Esophagus mucosa (tissue), 1 donor: ENCODE measurements around the gene PROM1. TPM values are rescaled to one million over a fixed set of nuclear protein-coding genes. Genes with fewer than 3 reads are reported as not detected.

ENCODE experiments used
- ATAC-seq: fragments of 200-7000 bp; cut with Tn5 transposase; one replicate; pipeline ENCODE4 v1.9.1; 2020
- total RNA-seq: library from RNA; stranded (reverse); gene quantifications from one replicate; pipeline ENCODE4 v1.2.4, GENCODE V29; 2023
- donor health status: DM: yes; HTN: yes; CAD: no.

The PROM1 gene
- total RNA-seq, 1 donor from 2014 or later, result 5.2 TPM

DNA sequence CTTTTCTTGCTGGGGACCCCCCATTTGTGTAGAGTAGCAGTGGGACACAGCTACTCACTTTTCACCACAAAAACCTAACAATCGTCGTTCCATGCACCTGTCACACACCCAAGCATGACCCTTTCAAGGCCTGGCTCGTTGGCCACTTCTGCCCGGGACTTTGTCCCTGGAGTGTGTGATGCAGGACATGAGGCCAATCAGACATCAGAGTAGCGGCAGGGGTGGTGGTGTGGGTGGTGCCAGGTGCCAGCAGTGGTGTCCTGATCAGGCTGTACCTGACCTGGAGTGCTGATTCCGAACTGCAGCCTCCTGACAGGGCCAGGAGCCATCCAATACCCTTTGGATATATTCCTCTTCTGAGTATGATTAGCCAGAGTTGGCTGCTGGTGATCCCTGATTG is 23.1 kb upstream of the PROM1 start:
- no peak for ATAC-seq

GRCh38 chr4:16104520-16104919 is 20.7 kb upstream of the PROM1 start:
- no peak for ATAC-seq

GRCh38 chr4:16102356-16102755 is 18.5 kb upstream of the PROM1 start:
- ATAC-seq, result no peak

DNA sequence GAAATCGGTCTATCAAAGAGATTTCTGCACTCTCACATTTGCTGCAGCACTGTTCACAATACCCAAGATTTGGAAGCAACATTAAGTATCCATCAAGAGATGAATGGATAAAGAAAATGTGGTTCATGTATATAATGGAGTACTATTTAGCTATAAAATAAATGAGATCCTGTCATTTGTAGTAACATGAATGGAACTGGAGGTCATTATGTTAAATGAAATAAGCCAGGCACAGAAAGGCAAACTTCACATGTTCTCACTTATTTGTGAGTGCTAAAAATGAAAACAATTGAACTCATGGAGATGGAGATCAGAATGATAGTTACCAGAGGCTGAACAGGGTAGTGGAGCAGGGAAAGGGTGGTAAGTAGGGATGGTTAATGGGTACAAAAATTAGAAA is 17.0 kb upstream of the PROM1 start:
- ATAC-seq, result no peak

- ATAC-seq, result no peak
These were observed 9.0 kb upstream of the PROM1 start for GRCh38 chr4:16092682-16093319.

GRCh38 chr4:16090096-16090705 is 6.4 kb upstream of the PROM1 start:
- no peak for ATAC-seq

DNA sequence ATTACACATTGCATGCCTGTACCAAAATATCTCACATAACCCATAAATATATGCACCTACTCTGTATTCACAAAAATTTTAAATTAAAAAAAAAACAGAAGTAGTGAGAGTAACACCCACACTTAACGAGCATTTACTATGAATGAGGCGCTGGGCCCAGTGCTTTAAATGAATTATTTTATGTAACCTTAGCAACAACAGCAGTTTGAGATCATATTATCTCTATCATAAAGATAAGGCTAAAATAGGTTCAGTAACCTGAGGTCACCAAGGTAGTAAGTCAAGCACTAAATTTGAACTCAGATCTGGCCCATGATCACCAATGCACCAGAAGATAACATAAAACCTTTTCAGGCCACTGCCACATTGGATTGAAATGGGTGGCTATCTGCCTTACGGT is 5.3 kb upstream of the PROM1 start:
- no peak for ATAC-seq

- no peak for ATAC-seq
These were observed 4.8 kb upstream of the PROM1 start for GRCh38 chr4:16088601-16089000.

- no peak for ATAC-seq
These were observed 2.0 kb upstream of the PROM1 start for GRCh38 chr4:16085822-16086221.

DNA sequence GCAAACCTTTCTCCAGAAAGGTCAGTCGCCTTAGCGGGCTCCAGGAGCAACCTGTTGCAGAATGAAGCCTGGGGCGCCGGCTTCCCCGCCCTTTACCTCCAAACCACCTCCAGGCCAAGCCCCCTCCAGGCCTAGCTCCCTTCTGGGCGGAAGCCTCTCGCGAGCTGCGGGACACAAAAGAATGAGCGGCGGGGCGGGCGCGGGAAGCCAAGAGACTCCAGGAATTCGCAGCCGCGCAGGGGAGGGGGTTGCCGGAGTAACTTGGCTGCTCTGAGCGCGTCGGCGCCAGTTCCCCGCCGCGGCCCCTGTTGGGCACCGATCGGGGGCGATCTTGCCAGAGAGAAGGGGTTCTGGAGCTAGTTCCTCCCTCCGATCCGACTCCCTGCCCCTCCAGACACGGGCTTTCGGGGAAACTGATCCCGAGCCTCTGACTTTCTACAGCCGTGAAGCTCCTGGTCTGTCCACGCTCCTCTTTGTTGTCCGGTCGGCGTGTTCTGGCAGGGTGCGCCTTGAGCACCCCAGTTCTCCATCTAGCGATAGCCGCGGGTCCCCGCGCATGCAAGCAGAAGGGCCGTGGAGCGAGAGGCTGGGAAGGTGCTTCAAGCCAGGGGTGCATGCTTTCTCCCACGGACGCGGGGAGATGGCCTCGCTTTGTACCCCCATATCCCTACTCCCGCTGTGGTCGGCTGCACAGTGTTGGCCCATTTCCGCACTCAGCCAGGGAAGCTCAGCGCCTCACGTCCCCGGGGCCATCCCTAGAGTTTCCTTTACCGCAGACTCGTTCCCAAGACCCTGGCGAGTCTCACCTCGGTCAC is 1.2 kb downstream of the PROM1 start:
- no peak for ATAC-seq

DNA sequence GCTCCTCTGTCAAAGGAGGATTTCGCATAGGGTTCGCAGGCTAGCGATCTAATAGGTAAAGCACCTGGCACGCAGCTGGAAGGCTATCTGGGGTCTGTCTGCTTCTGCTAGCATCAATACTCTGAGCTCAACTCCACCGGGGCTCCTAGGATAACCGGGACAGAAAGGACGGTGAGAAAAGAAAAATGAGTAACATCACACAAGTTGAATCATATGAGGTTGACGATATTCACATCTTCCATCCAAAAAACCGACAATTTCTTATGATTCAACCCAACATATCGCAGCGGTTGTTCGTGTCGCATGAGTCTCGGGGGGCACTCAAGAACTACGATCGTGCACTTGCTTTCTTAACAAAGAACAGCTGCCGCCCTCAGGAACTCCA is 1.8 kb downstream of the PROM1 start:
- ATAC-seq, result no peak

DNA sequence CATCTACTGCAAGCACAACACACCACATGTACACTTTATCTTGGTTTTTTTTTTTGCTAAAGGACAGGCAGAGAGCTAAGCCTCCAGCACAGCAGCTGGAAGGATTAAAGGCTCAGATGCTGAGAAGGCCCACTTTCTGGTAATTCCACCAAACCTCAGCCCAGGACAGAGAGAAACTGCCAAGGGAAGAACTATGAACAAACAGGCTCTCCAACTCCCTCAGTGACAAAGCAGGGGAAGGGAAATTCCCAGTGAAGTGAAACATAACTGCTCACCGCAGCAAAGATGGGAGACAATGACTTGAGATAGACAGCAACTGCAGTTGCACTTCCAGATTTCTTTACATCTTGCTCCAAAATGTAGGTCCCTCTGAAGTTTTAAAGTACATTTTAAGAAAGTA is 4.8 kb downstream of the PROM1 start:
- peak; percentile 73 for ATAC-seq

- ATAC-seq, result peak; percentile 76
These were observed 5.5 kb downstream of the PROM1 start for GRCh38 chr4:16078195-16078760.

DNA sequence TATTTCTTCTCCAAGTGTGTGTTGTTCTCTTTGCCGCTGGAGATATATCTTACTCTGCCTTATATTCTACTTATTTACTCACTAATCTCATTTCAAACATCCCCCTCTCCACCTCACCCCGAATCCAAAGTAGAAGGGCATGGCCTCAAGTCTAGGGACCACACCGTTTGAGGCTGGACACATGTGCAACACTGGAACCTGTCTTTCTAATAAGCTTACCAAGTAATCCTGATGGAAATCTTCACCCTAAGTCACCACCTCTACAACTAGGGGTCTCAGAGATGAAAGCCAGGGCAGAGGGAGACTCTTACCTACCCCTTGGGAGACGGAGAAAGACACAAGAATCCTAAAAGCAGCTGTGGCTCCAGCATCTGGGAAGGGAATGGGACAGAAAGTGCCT is 6.0 kb downstream of the PROM1 start:
- no peak for ATAC-seq

GRCh38 chr4:16075975-16076757 is 7.7 kb downstream of the PROM1 start:
- ATAC-seq, result no peak

DNA sequence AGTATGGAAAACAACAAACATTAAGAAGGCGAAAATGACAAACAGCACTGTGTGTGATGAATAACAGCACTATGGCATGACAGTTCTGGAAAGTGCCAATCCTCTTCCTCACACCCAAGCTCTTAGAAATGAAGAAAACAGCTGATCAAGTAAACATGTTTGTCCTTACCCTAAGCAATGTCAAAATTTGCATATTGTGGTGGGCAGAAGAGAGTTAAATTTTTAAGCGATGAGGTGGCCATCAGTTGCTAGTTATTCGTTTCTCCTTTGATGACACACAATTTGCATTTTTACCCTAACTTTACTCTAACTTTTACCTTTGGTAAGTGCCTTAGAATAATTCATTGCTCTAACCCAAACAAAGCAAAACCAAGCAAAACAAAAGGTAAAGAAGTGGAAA is 8.8 kb downstream of the PROM1 start:
- no peak for ATAC-seq

DNA sequence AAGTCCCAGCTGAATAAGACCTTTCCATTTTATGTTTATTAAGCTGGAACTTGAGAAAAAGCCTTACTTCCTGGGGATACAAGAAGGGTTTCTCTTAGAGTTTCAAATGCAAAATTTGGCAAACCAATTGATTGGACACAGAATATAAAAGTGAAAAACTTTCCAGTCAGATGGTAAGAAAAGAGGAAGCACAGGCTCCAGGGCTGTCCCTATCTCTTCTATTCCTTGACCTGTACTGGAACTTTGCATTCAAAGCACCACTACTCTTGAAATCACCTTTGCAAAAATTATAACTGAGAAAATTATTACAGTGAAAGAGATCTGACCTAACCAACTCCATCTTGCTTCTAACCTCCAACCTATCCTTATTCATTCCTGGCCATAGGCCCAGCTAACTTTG is 11.7 kb downstream of the PROM1 start:
- ATAC-seq, result no peak

GRCh38 chr4:16070203-16070602 is 13.6 kb downstream of the PROM1 start:
- ATAC-seq, result no peak

- no peak for ATAC-seq
These were observed 16.3 kb downstream of the PROM1 start for GRCh38 chr4:16067515-16067914.

DNA sequence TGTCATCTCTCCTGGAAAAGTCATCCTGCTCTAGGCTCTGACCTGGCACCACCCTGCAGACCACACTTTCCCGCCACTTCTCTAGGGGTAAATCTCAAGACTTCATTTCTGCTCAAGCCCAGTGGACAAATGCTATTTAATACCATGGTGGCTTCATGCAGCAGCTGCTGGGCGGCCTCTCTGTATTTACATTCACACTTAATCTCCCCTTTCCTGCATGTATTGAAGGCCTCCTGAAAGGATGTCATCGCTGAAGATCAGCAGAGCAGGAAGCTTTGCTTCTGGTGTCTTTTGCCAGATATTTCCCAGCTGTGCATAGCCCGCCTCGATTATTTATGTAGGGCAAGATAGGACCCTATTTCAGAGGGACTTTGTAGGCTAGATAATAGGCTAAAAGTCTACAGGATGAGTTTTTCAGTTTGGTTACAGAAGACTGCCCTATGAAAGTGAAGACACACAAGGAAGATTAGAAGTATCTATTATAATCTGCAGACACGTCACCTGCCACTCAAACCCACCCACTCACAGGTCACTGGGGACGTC is 17.2 kb downstream of the PROM1 start:
- no peak for ATAC-seq

GRCh38 chr4:16065066-16065465 is 18.8 kb downstream of the PROM1 start:
- ATAC-seq, result no peak

DNA sequence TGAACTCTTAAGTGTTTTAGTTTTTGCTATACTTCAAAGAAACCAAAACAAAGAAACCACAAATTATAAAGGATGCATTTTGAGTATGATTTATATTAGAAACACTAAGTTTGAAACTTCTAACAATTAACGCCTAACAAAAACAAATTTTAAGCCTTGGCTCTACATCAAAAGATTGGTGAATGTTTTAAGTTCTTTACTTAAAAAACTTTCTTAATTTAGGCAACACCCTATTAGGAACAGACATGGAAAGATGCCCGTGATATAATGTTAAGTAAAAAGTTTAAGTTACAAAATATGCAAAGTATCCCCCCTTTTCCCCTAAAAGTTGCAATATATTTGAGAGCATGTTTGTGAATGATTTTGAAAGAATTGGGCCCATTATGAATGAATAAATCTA is 21.2 kb downstream of the PROM1 start:
- no peak for ATAC-seq
